GM10847 (cell line): ENCODE measurements around the gene TACC3.

Experiments
- POLR2A ChIP-seq: IDR thresholded peaks from 2 replicates; pipeline ENCODE4 v1.6.1; 2011; ENCODE audit not compliant: insufficient read length; ENCODE audit errors: extremely low read depth

Gene TACC3

DNA sequence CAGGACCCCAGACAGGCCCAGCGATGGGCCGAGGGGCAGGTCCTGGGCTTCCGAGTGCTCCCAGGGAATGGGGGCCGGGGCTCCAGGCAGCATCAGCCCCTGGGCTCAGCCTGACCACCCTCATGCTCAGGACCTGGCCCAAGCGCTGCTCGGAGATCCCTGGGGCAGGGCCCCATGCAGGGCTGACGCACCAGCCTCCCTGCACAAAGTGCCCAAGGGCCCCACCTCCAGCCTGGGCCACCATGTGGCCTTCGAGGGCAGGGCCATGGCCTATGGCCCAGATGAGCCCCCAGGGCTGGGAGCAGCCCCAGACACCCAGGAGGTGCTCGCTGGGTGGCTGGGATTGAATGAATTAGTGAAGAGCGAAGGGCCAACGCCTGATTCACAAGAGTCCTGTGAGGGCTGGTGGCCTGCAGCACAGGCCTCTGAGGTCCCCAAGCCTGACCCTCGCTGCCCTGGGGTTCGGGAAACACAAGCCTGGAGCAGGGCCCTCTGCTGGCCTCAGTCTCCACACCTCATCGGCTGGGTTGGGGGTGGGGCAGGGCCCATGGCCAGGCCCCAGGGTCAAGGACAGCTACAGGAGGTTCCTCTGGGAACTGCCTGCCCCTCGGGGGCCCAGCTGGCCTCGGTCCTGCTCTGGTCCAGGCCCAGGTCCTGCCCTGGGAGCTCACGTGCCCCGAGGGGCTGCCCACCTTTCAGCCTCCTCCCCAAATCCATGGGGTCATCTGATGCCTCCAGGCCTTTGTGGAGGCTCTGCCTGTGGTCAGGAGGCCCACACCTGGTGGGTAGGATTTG is 58.5 kb downstream of the TACC3 start:
- TF ChIP-seq POLR2A: no peak

DNA sequence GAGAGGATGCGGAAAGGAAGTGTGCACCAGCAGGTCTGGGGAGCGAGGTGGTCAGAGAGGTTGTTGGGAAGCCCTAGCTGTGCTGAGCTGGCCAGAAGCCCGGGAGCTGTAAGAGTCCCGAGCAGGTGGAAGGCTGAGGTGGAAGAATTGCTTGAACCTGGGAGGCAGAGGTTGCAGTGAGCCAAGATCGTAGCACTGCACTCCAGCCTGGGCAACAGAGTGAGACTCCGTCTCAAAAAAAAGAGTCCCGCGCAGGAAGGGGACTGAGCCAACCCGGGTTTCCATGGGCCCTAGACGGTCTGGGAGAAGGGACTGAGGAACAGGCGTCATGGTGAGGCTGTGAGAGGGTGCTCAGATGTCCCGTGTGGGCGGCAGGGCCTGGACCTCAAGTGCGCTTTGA is 59.1 kb downstream of the TACC3 start:
- TF ChIP-seq POLR2A: no peak

DNA sequence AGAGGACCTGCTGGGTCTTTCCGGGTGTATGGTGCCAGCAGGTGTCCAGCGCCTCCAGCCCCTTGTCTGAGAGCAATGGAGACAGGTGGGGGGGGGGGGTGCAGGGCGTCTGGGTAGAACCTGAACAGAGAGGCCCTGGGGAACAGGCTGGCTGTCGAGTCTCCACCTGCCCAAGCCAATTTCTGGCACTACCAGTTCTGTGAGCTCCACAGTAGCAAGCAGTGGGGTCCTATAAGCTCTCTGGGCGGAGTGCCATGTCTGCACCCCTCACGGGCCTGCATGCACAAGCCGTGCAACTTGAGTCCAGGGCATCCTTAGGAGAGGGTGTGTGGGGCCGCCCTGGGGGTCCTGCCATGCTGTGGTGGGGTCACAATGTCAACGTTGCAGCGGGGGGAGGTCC is 61.7 kb downstream of the TACC3 start:
- no peak for TF ChIP-seq POLR2A

DNA sequence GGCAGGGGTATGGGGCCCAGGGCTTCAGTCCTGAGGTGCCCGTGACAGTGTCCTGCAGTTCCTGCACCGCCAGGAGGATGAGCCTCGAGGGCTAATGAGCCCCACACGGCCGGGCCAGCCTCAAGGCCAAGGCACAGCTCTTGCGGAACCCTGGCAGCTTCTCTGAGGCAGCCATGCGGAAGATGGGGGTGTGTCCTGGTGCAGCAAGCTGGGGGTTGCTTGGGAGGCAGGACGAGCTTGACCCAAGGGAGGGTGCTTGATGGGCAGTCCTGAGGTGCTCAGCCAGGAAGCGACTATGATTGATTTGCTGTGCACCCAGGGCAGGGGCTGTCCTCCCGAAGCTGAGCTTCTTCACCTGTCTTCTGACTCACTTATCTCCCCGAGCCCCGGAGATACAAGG is 62.6 kb downstream of the TACC3 start:
- TF ChIP-seq POLR2A: no peak

DNA sequence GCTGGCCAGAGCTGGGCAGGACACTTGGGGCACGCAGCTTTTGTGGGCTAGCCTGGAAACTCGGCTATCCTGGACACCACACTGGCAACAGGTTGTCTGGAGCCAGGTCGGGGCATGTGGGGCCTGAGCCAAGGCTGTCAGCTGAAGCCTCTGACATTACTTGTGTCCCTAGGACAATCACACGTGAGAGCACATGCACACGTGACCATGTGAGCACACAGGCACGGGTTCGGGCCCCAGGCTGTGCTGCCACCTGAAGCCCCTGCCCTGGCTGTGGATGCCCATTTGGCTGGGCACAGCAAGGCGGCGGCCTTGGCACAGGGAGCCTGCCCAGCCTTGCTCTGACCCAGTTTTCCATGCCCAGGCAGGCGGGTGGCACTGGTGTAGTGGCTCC is 63.1 kb downstream of the TACC3 start:
- no peak for TF ChIP-seq POLR2A

DNA sequence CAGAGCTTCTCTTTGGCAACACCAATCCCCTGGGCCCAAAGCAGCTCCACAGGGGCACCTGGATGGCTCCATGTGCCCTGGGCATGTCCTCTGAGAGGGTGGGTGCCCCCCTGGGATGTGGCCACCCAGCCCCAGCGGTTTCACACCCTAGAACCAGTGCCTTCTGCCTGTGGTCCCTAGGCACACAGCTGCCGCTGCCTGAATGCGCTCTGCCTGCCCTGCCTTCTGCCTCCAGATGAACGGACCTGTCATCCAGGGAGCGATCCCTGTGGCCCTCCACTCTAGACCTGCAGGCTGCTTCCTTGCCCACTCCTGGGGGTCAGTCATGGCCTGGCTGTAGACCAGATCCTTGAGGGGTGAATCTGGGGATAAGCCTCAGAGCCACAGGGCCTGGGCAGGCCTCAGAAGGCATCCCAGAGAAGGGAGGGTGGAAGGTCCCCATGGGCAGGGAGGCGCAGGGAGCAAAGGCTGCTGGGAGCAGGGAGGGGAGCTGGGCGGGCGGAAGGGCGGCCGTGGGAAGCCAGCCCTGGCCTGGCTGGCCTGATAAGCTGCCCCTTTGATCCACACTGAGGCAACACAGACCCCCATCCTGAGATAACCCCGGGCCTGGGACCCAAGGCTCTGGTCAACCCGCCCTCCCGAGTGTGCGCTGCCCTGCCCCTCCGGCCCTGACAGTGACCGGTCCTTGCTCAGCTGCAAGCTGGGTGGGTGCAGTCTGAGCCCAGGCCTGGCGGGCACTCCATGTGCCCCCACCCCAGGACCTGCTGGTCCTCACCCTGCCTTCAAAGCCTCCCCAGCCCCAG is 63.7 kb downstream of the TACC3 start:
- no peak for TF ChIP-seq POLR2A

DNA sequence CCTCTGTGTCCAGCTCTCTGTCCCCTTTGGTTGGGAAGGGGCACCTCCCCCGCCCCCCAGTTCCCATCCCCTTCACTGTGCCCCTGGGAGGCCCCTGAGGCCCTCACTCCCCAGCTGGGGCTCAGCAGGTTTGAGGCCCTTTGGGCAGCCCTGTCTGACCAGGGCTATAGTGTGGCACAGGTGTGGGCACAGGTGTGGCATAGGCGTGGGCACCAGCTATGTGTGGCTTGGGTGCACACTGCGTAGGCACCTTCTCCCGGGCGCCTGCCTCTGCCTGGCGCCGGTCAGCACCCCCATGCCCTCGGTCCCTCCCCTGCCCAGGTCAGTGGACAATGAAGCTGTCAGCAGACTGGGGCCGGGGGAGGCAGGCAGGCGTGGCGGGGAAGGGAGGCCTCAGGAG is 64.3 kb downstream of the TACC3 start:
- no peak for TF ChIP-seq POLR2A

DNA sequence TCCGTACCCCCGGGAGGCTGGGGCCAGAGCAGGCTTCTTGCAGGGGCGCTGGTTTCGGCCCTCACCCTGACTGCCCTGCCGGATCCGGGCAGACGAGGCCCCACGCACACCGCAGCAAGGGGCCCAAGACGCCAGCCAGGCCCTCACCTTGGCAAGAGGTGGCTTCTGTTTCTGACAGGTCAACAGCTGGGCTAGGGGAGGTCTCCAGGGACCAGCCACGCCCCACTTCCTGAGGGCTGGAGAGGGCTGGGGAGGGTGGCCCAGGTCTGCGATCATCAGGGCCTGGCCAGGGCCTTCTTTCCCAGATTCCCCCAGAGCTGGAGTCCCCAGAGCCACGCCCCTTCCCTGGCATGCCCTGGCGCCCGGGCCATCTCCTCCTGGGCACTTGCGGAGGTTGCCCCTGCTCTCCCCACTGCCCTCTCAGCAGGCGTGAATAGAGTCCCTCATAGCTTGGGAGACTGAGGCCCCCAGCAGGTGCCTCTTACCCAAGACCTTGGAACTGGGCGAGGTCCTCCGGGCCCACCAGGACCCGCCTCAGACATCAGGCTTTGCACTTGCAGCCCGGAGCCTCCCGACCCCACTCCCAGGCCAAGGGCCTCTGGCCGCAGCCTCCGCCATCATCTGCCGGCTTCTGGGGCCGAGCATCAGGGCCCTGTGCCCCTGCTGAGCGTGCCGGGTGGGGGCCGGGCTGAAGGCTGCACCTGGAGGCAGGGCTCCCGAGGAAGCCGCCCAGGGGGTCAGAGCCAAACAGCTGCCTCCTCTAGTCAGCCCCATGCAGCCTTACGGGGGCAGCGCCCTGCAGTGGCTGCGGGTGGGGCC is 65.4 kb downstream of the TACC3 start:
- no peak for TF ChIP-seq POLR2A

DNA sequence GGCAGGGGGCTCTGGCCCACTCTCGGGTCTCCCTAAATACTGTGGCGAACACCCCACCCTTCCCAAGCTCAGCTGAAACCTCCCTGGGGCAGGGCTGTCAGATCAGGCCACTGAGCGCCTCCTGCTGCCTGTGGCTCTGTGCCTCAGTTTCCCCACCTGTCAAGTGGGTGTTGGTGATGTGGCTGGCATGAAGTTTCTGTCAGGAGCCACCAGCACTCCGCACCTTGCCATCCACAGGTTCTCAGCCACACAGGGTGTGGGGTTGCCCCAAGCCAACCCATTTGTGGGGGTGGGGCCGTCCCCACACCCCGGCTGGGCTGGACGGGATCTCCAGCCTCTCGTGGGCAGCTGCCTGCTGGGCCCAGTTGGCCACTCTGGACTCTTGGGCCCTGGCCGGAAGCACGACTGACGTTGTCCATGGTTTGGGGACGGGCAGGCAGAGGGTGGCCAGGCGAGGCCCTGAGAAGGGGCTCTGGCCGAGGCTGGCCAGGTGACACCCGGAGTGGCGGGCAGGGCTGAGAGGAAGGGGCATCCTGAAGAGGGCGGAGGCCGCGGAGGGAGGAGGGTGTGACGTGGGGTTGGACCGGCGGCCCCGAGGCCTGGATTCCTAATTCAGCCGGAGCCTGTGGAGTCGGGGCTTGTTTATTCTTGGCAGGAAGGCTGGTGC is 66.2 kb downstream of the TACC3 start:
- no peak for TF ChIP-seq POLR2A

DNA sequence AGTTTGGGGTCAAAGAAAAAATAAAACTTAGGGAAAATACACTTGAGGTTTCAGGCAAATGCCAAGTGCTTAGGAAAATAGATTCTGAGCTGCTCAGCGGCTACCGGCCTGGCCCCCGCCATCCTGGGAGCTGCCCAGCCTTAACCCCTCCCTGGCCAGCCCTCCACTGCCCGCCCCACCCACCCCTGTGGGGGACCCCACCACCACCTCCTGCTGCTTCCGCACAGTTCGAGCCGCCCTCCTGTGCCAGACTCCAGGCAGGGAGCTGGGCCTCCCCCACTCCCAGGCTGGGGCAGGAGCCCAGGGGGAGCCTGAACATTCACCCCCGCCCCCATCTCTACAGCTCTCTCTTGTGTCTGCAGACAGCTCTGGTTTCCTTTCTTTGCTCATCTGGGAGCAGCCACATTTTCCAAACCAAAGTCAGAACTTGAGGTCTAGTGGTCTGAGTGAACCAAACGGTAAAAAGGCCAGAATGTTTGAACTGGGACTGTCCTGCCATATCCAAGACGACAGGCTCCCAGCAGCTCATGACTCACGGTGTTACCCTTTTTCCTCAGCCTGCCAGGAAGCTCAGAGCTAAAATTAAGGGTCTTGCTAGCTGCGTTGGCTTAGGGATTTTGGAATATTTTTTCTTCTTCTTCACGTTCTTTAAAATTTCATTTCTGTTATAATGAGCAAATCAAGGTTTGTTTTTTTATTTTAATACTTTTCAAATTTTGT is 67.1 kb downstream of the TACC3 start:
- TF ChIP-seq POLR2A: no peak

DNA sequence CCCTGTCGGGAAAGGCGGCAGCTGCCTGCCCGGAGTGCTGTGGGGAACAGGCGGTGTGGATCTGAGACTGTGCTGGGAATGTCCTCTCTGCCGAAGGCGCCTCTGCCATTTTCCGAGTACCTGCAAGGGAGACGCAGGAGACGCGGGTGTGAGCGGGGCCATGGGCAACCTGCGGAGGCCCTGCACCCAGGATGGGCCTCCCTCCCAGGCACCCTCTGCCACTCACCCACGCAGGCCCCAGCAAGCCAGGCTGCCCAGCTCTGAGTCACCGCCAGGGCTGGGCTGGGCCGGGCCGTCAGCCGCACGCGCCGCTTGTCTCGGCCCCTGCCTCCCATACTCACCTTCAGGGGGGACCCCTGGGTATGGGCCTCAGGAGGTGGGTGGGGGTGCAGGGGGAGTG is 68.2 kb downstream of the TACC3 start:
- TF ChIP-seq POLR2A: no peak

DNA sequence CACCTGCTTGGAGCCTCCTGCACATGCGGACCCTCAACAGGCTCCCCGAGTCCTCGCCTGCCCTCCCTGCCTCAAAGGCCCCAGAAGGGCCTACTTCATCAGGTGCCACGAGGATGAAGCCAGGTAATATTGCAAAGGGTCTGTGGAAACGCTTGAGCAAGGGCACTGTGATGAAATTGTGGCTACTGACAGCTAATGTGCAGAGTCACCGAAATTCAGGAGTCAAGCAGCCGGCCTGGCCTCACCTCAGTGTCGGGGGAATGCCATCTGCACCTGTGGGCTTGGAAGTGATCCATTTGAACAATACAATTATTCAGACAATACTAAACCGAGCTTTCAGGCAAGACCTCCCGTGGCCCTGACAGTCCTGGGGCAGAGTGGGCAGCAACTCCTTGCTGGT is 68.7 kb downstream of the TACC3 start:
- no peak for TF ChIP-seq POLR2A

DNA sequence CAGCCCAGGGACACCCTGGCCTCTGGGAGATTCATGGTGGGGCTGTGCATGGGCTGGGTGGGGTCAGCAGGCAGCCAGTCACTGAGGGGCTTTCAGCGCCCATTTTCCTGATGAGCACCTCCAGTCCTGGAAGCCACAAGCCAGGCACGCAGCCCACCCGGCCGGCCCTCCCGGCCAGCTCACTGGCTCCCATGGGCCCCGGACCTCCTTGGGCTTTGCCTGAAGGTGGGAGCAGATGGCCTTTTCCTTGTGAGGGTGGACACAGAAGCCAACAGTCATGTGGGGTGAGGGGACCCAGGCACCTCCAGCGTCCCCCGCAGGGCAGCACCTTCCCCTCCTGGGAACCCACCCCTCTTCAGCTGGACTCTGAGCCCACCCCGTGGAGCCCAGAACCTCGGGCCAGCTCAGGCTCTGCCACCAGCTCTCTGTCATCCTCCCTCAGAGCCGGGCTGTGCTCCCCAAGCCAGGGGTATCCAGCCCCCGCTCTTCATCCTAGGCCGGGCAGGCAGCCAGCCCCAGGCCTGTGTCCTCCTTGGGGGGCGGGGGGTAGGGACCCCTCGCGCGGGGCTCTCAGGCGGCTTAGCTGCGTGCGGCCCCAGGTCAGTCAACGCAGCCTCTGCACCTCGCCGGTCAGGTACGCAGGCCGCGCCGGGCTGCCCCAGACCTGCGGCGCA is 71.0 kb downstream of the TACC3 start:
- no peak for TF ChIP-seq POLR2A
